GM18867 (cell line): ENCODE data around the gene FILIP1.

ENCODE experiments used
- ATAC-seq: cut with Tn5 transposase; IDR thresholded peaks from one replicate; pipeline ENCODE4 v1.9.1; 2021; ENCODE audit warnings: mild to moderate bottlenecking, moderate library complexity; ENCODE audit not compliant: unreplicated experiment

Gene FILIP1

GRCh38 chr6:75301537-75301936 is 192.1 kb downstream of the FILIP1 start:
- ATAC-seq, result no peak

- ATAC-seq, result no peak
These were observed 192.5 kb downstream of the FILIP1 start for GRCh38 chr6:75301088-75301487.

GRCh38 chr6:75300531-75300855 is 193.1 kb downstream of the FILIP1 start:
- ATAC-seq, result no peak

- ATAC-seq, result no peak
These were observed 193.6 kb downstream of the FILIP1 start for GRCh38 chr6:75299801-75300530.

- peak; percentile 73 for ATAC-seq
These were observed 196.5 kb downstream of the FILIP1 start for GRCh38 chr6:75296811-75297779.

GRCh38 chr6:75292555-75292954 is 201.0 kb downstream of the FILIP1 start:
- ATAC-seq, result no peak

- no peak for ATAC-seq
These were observed 201.9 kb downstream of the FILIP1 start for GRCh38 chr6:75291744-75292143.

- no peak for ATAC-seq
These were observed 202.3 kb downstream of the FILIP1 start for GRCh38 chr6:75291331-75291730.

- ATAC-seq, result no peak
These were observed 203.3 kb downstream of the FILIP1 start for GRCh38 chr6:75290136-75290945.

GRCh38 chr6:75288023-75288422 is 205.6 kb downstream of the FILIP1 start:
- ATAC-seq, result no peak

- ATAC-seq, result no peak
These were observed 206.2 kb downstream of the FILIP1 start for GRCh38 chr6:75287424-75287823.

- no peak for ATAC-seq
These were observed 206.6 kb downstream of the FILIP1 start for GRCh38 chr6:75286955-75287354.

- ATAC-seq, result peak; percentile 18
These were observed 208.3 kb downstream of the FILIP1 start for GRCh38 chr6:75285283-75285639.

- peak; percentile 89 for ATAC-seq
These were observed 208.8 kb downstream of the FILIP1 start, which contains the start of gene TMEM30A for GRCh38 chr6:75284632-75285282. Gene TMEM30A (minus strand): TSS chr6:75284792. CDS start chr6:75284638, 154 bp downstream.

GRCh38 chr6:75283907-75284631 is 209.5 kb downstream of the FILIP1 start:
- no peak for ATAC-seq

GRCh38 chr6:75282706-75283105 is 210.9 kb downstream of the FILIP1 start:
- no peak for ATAC-seq

- no peak for ATAC-seq
These were observed 211.9 kb downstream of the FILIP1 start for GRCh38 chr6:75281653-75282052.

GRCh38 chr6:75280131-75280855 is 213.3 kb downstream of the FILIP1 start:
- ATAC-seq, result no peak

- no peak for ATAC-seq
These were observed 214.2 kb downstream of the FILIP1 start for GRCh38 chr6:75279418-75279817.
